HEK293 (cell line): ENCODE results near the gene SARM1.
A peak's percentile ranks its signal among the peaks of the same experiment; 100 is the strongest.

ENCODE experiments used
- AEBP2 ChIP-seq: fragments of 450-650 bp; formaldehyde crosslinking; IDR thresholded peaks from 2 replicates; pipeline ENCODE4 v1.5.1; 2016; ENCODE audit warnings: missing biosample characterization, missing genetic modification characterization, borderline replicate concordance
- BCL11A ChIP-seq: fragments of 450-650 bp; formaldehyde crosslinking; IDR thresholded peaks from 2 replicates; pipeline ENCODE4 v1.5.1; 2016; ENCODE audit warnings: low read depth, missing biosample characterization, missing genetic modification characterization
- BCL6B ChIP-seq: fragments of 450-650 bp; formaldehyde crosslinking; IDR thresholded peaks from 2 replicates; pipeline ENCODE4 v1.5.1; 2017; ENCODE audit warnings: missing biosample characterization, missing genetic modification characterization
- MEIS1 ChIP-seq: sonication (generic); formaldehyde crosslinking; IDR thresholded peaks from 2 replicates; pipeline ENCODE4 v1.8.1; 2022; ENCODE audit warnings: missing genetic modification reagents, mild to moderate bottlenecking, borderline replicate concordance
- TCF7L2 ChIP-seq: IDR thresholded peaks from 2 replicates; pipeline ENCODE4 v1.6.1; 2011; ENCODE audit warnings: low read depth, mild to moderate bottlenecking, inconsistent platforms, low read length, moderate library complexity, borderline replicate concordance
- TSHZ1 ChIP-seq: fragments of 450-650 bp; formaldehyde crosslinking; IDR thresholded peaks from 2 replicates; pipeline ENCODE4 v1.5.1; 2016; ENCODE audit warnings: missing biosample characterization, missing genetic modification characterization, borderline replicate concordance
- ZBTB11 ChIP-seq: fragments of 450-650 bp; formaldehyde crosslinking; conservative IDR thresholded peaks from 2 replicates; pipeline ENCODE4 v1.5.1; 2016; ENCODE audit warnings: low read depth, missing biosample characterization, missing genetic modification characterization
- ZNF121 ChIP-seq: fragments of 450-650 bp; formaldehyde crosslinking; IDR thresholded peaks from 2 replicates; pipeline ENCODE4 v1.5.1; 2016; ENCODE audit warnings: missing biosample characterization, missing genetic modification characterization
- ZNF146 ChIP-seq: fragments of 450-650 bp; formaldehyde crosslinking; IDR thresholded peaks from 2 replicates; pipeline ENCODE4 v1.5.1; 2016; ENCODE audit warnings: missing biosample characterization, missing genetic modification characterization
- ZNF157 ChIP-seq: fragments of 450-650 bp; formaldehyde crosslinking; IDR thresholded peaks from 2 replicates; pipeline ENCODE4 v1.5.1; 2016; ENCODE audit warnings: missing biosample characterization, missing genetic modification characterization
- ZNF211 ChIP-seq: fragments of 450-650 bp; formaldehyde crosslinking; IDR thresholded peaks from 2 replicates; pipeline ENCODE4 v1.5.1; 2016; ENCODE audit warnings: low read depth, missing biosample characterization, missing genetic modification characterization
- ZNF248 ChIP-seq: fragments of 450-650 bp; formaldehyde crosslinking; IDR thresholded peaks from 2 replicates; pipeline ENCODE4 v1.5.1; 2017; ENCODE audit warnings: missing biosample characterization, missing genetic modification characterization
- ZNF266 ChIP-seq: fragments of 450-650 bp; formaldehyde crosslinking; IDR thresholded peaks from 2 replicates; pipeline ENCODE4 v1.5.1; 2016; ENCODE audit warnings: missing biosample characterization, missing genetic modification characterization, low read depth
- ZNF350 ChIP-seq: fragments of 450-650 bp; formaldehyde crosslinking; IDR thresholded peaks from 2 replicates; pipeline ENCODE4 v1.5.0; 2017; ENCODE audit warnings: missing biosample characterization, mild to moderate bottlenecking, missing genetic modification characterization
- ZNF391 ChIP-seq: fragments of 450-650 bp; formaldehyde crosslinking; IDR thresholded peaks from 2 replicates; pipeline ENCODE4 v1.5.1; 2016; ENCODE audit warnings: low read depth, missing biosample characterization, missing genetic modification characterization, borderline replicate concordance
- ZNF48 ChIP-seq: fragments of 450-650 bp; formaldehyde crosslinking; IDR thresholded peaks from 2 replicates; pipeline ENCODE4 v1.5.1; 2016; ENCODE audit warnings: missing biosample characterization, missing genetic modification characterization
- ZNF488 ChIP-seq: fragments of 450-650 bp; formaldehyde crosslinking; IDR thresholded peaks from 2 replicates; pipeline ENCODE4 v1.5.1; 2016; ENCODE audit warnings: missing biosample characterization, missing genetic modification characterization
- ZNF513 ChIP-seq: fragments of 450-650 bp; IDR thresholded peaks from 2 replicates; pipeline ENCODE4 v1.5.1; 2018; ENCODE audit warnings: missing biosample characterization, missing genetic modification characterization
- ZNF521 ChIP-seq: fragments of 450-650 bp; formaldehyde crosslinking; IDR thresholded peaks from 2 replicates; pipeline ENCODE4 v1.5.1; 2017; ENCODE audit warnings: missing biosample characterization, mild to moderate bottlenecking, missing genetic modification characterization
- ZNF560 ChIP-seq: fragments of 450-650 bp; formaldehyde crosslinking; IDR thresholded peaks from 2 replicates; pipeline ENCODE4 v1.5.1; 2017; ENCODE audit warnings: missing biosample characterization, missing genetic modification characterization, borderline replicate concordance
- ZNF610 ChIP-seq: fragments of 450-650 bp; formaldehyde crosslinking; IDR thresholded peaks from 2 replicates; pipeline ENCODE4 v1.5.1; 2016; ENCODE audit warnings: missing biosample characterization, missing genetic modification characterization, borderline replicate concordance
- ZNF660 ChIP-seq: fragments of 450-650 bp; IDR thresholded peaks from 2 replicates; pipeline ENCODE4 v1.5.1; 2018; ENCODE audit warnings: missing biosample characterization, mild to moderate bottlenecking, missing genetic modification characterization
- ZNF791 ChIP-seq: fragments of 450-650 bp; formaldehyde crosslinking; IDR thresholded peaks from 2 replicates; pipeline ENCODE4 v1.5.1; 2016; ENCODE audit warnings: missing biosample characterization, missing genetic modification characterization
- ZSCAN4 ChIP-seq: fragments of 450-650 bp; formaldehyde crosslinking; IDR thresholded peaks from 2 replicates; pipeline ENCODE4 v1.5.1; 2017; ENCODE audit warnings: missing biosample characterization, missing genetic modification characterization

SARM1 gene

GRCh38 chr17:28335959-28336871 lies 35.3 kb upstream of the SARM1 start (continued):
- TF ChIP-seq ZNF488 (tag by site-specific recombination) = no peak; the same call in 1 of the 2 replicates
- TF ChIP-seq TCF7L2 = no peak
- TF ChIP-seq ZNF610 (tag by site-specific recombination) = no peak
- no peak for TF ChIP-seq ZNF521
- TF ChIP-seq ZNF121 (tag by site-specific recombination) = peak; percentile 41; the same call in 1 of the 2 replicates
- no peak for TF ChIP-seq ZNF48
- TF ChIP-seq ZSCAN4 (tag by site-specific recombination) = no peak
- peak; percentile 70; the same call in 1 of the 2 replicates for TF ChIP-seq BCL6B (tag by site-specific recombination)
- no peak for TF ChIP-seq ZNF350 (tag by site-specific recombination)
- 0 out of 2 replicates have a peak, but pooled peaks have one; percentile 5 for TF ChIP-seq TSHZ1 (tag by site-specific recombination)
- TF ChIP-seq ZNF248 (tag by site-specific recombination) = no peak
- no peak for TF ChIP-seq ZNF211 (tag by site-specific recombination)
- TF ChIP-seq MEIS1 (CRISPR knock-in tag) = no peak
- no peak for TF ChIP-seq ZBTB11 (tag by site-specific recombination)
- no peak for TF ChIP-seq AEBP2
- TF ChIP-seq ZNF146 (tag by site-specific recombination) = 0 out of 2 replicates have a peak, but pooled peaks have one; percentile 50
- TF ChIP-seq ZNF157 (tag by site-specific recombination) = 0 out of 2 replicates have a peak, but pooled peaks have one; percentile 32
- TF ChIP-seq ZNF791 = no peak
- no peak for TF ChIP-seq ZNF391 (tag by site-specific recombination)
- TF ChIP-seq ZNF660 = peak; percentile 84
- no peak for TF ChIP-seq ZNF266
- TF ChIP-seq ZNF560 = no peak
- TF ChIP-seq ZNF513 (tag by site-specific recombination) = no peak
- no peak; the same call in 1 of the 2 replicates for TF ChIP-seq BCL11A (tag by site-specific recombination)
